Activated gamma-delta T cell treated with Interleukin-2 at 50 U/mL for 16 hours (primary cell): ENCODE results near the gene DIS3L2.

Experiments
- DNase-seq: peaks from one replicate; pipeline ENCODE4 v3.0.0-alpha.2; 2020

DIS3L2 gene

GRCh38 chr2:232235716-232236115 is 274.2 kb downstream of the DIS3L2 start:
- DNase-seq: no peak

- no peak for DNase-seq
Measured at GRCh38 chr2:232236200-232236599, 274.7 kb downstream of the DIS3L2 start.

GRCh38 chr2:232237464-232237863 is 276.0 kb downstream of the DIS3L2 start:
- no peak for DNase-seq

GRCh38 chr2:232238108-232238507 is 276.6 kb downstream of the DIS3L2 start:
- DNase-seq: no peak

GRCh38 chr2:232238596-232238995 is 277.1 kb downstream of the DIS3L2 start:
- DNase-seq: no peak

- no peak for DNase-seq
Measured at GRCh38 chr2:232239951-232240681, 278.6 kb downstream of the DIS3L2 start.

GRCh38 chr2:232240906-232241305 is 279.4 kb downstream of the DIS3L2 start:
- no peak for DNase-seq

- DNase-seq: no peak
Measured at GRCh38 chr2:232242316-232242715, 280.8 kb downstream of the DIS3L2 start.

GRCh38 chr2:232245111-232245510 is 283.6 kb downstream of the DIS3L2 start:
- no peak for DNase-seq

- DNase-seq: no peak
Measured at GRCh38 chr2:232246245-232246644, 284.7 kb downstream of the DIS3L2 start.

GRCh38 chr2:232249096-232249495 is 287.6 kb downstream of the DIS3L2 start:
- no peak for DNase-seq

- DNase-seq: no peak
Measured at GRCh38 chr2:232250246-232251175, 289.0 kb downstream of the DIS3L2 start.

- DNase-seq: no peak
Measured at GRCh38 chr2:232255033-232255432, 293.5 kb downstream of the DIS3L2 start.

GRCh38 chr2:232260075-232260474 is 298.6 kb downstream of the DIS3L2 start:
- DNase-seq: no peak

- no peak for DNase-seq
Measured at GRCh38 chr2:232261776-232262175, 300.3 kb downstream of the DIS3L2 start.

GRCh38 chr2:232263295-232263694 is 301.8 kb downstream of the DIS3L2 start:
- DNase-seq: no peak

GRCh38 chr2:232264081-232264480 is 302.6 kb downstream of the DIS3L2 start:
- DNase-seq: no peak

- DNase-seq: no peak
Measured at GRCh38 chr2:232265329-232265728, 303.8 kb downstream of the DIS3L2 start.

- no peak for DNase-seq
Measured at GRCh38 chr2:232268636-232269165, 307.2 kb downstream of the DIS3L2 start.

GRCh38 chr2:232269867-232270266 is 308.4 kb downstream of the DIS3L2 start:
- no peak for DNase-seq

GRCh38 chr2:232273903-232274643 is 312.6 kb downstream of the DIS3L2 start:
- DNase-seq: no peak

GRCh38 chr2:232275670-232276069 is 314.2 kb downstream of the DIS3L2 start:
- no peak for DNase-seq
